Activated CD4-positive, alpha-beta T cell treated with anti-CD3 and anti-CD28 coated beads, Interleukin-2, amount 10 ng/mL, durations not matched to agents 7 days and 5 days (primary cell): ENCODE measurements around the gene CD160. TPM values are rescaled to one million over a fixed set of nuclear protein-coding genes. Genes with fewer than 3 reads are reported as not detected.

Source experiments
- total RNA-seq, 2 experiments: library from RNA; stranded (reverse); gene quantifications; one replicate each; pipeline ENCODE4 v1.2.3, GENCODE V29; 2021

CD160 gene
- total RNA-seq, 2 experiments from 2014 or later: not detected

Other genes starting within 250 kb of the CD160 start
- 10 to 100 TPM; 30.6 to 32.8 TPM for gene GPR89A, start 111.5 kb upstream of the CD160 start, total RNA-seq
- gene PDZK1, start 12.1 kb upstream of the CD160 start, total RNA-seq: under 1 TPM; 0.25 to 0.42 TPM
- gene RNF115, start 104.6 kb downstream of the CD160 start, total RNA-seq: 10 to 100 TPM; 14.8 to 15.6 TPM
- gene POLR3C, start 104.7 kb downstream of the CD160 start, total RNA-seq: 10 to 100 TPM; 34.5 to 38.7 TPM
- gene NUDT17, start 126.1 kb downstream of the CD160 start, total RNA-seq: 1 to 10 TPM; 2.7 to 3.4 TPM
- 10 to 100 TPM; 17.9 to 18.8 TPM for gene PIAS3, start 139.6 kb downstream of the CD160 start, total RNA-seq
- gene ANKRD35, start 166.4 kb downstream of the CD160 start, total RNA-seq: under 1 TPM; 0.40 to 0.42 TPM
- gene ITGA10, start 190.6 kb downstream of the CD160 start, total RNA-seq: 1 to 10 TPM; 1.5 to 1.9 TPM
- gene PEX11B, start 199.2 kb downstream of the CD160 start, total RNA-seq: 10 to 100 TPM; 36.9 to 44.6 TPM
- gene RBM8A, start 208.0 kb downstream of the CD160 start, total RNA-seq: 100 to 1,000 TPM; 175 to 188 TPM
- gene LIX1L, start 238.5 kb downstream of the CD160 start, total RNA-seq: 10 to 100 TPM; 49.5 to 57.5 TPM
- 1 to 10 TPM; 2.0 to 2.2 TPM for gene ANKRD34A, start 245.1 kb downstream of the CD160 start, total RNA-seq
- gene POLR3GL, start 245.2 kb downstream of the CD160 start, total RNA-seq: 10 to 100 TPM; 27.3 to 29.2 TPM